ENCODE data around the gene GANAB.
"Not testable (repeated sequence)": the region's sequence is repeated elsewhere in the genome, so short reads cannot be mapped to it uniquely, and the experiment has no call there.

Gene GANAB

DNA sequence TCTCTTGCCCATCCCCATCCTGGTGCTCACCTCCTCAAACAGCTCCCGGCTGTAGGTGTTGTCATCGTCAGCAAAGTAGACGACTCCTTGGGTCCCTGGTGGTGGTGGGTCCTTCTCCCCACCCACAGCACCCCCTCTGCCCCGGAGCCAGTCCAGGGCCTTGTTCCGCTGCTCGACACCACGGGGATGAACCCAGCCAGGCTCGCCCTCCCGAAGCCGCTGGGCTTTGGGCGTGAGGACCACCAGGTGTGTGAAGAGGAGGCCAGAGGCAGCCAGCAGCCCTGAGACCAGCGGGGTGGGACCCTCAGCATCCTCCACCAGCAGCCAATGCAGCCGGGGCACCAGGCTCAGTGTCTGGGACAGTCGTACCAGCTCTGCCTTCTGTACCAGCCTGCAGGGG is 29.5 kb downstream of the GANAB start:
- H3K36me3 ChIP-seq (ENCODE audit: control insufficient read depth, insufficient read depth, low read length); H3K27ac ChIP-seq (ENCODE audit: low read depth, low read length); H3K9me3 ChIP-seq (ENCODE audit: control insufficient read depth, insufficient read depth, low read length); H3K9ac ChIP-seq (ENCODE audit: low read depth, low read length); H3K4me1 ChIP-seq (ENCODE audit: control insufficient read depth, insufficient read depth, low read length); H3K27me3 ChIP-seq (ENCODE audit: control insufficient read depth, insufficient read depth, low read length); H3K4me3 ChIP-seq (ENCODE audit: low read depth, low read length): not testable (repeated sequence)

DNA sequence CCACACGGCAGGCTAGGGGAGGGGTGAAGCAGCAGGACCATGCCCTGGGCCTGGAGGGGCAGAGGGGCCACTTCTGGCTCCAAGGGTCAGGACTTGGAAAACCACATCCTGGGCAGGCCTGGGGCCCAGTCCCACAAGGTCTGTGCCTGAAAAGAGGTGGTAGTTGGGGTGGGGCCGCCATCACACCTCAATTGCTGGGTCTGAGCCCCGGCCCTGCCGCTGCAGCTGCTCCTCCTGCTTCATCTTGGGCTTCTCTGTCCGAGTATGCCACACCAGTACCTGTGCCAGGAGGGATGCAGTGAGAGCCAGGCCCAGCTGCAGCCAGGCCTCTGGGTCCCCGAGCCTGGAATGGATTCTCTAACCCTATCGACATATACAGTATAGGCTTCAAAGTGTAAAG is 30.9 kb downstream of the GANAB start:
- H3K4me1 ChIP-seq (ENCODE audit: control insufficient read depth, insufficient read depth, low read length), result peaks cover 6% of the 10 kb centered on the region; the same call in 1 of the 2 replicates
- no peak overlapping the region for H3K9ac ChIP-seq (ENCODE audit: low read depth, low read length)
- H3K9me3 ChIP-seq (ENCODE audit: control insufficient read depth, insufficient read depth, low read length), result no peaks in the 10 kb centered on the region
- no peaks in the 10 kb centered on the region; the same call in 1 of the 2 replicates for H3K27me3 ChIP-seq (ENCODE audit: control insufficient read depth, insufficient read depth, low read length)
- H3K4me3 ChIP-seq (ENCODE audit: low read depth, low read length), result no peak overlapping the region
- no peak overlapping the region for H3K27ac ChIP-seq (ENCODE audit: low read depth, low read length)
- peaks cover 5% of the 10 kb centered on the region; the same call in 1 of the 2 replicates for H3K36me3 ChIP-seq (ENCODE audit: control insufficient read depth, insufficient read depth, low read length)

DNA sequence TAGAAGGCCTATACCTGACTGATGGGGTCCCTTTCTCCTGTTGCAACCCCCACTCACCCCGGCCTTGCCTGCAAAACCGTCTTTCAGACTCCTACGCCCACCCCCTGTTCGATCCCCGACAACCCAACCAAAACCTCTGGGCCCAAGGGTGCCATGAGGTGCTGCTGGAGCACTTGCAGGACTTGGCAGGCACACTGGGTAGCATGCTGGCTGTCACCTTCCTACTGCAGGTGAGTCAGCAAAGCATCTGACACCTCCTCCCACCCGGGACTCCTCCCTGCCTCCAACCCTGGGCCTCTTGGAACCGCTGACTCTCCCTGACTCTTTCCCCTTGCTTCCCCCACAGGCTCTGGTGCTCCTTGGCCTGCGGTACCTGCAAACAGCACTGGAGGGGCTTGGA is 32.1 kb downstream of the GANAB start:
- no peaks in the 10 kb centered on the region; the same call in 1 of the 2 replicates for H3K27me3 ChIP-seq (ENCODE audit: control insufficient read depth, insufficient read depth, low read length)
- H3K27ac ChIP-seq (ENCODE audit: low read depth, low read length), result no peak overlapping the region
- H3K4me1 ChIP-seq (ENCODE audit: control insufficient read depth, insufficient read depth, low read length), result peaks cover 6% of the 10 kb centered on the region; the same call in 1 of the 2 replicates
- no peak overlapping the region for H3K4me3 ChIP-seq (ENCODE audit: low read depth, low read length)
- no peak overlapping the region for H3K9ac ChIP-seq (ENCODE audit: low read depth, low read length)
- H3K9me3 ChIP-seq (ENCODE audit: control insufficient read depth, insufficient read depth, low read length), result no peaks in the 10 kb centered on the region
- H3K36me3 ChIP-seq (ENCODE audit: control insufficient read depth, insufficient read depth, low read length), result peaks cover 5% of the 10 kb centered on the region; the same call in 1 of the 2 replicates

DNA sequence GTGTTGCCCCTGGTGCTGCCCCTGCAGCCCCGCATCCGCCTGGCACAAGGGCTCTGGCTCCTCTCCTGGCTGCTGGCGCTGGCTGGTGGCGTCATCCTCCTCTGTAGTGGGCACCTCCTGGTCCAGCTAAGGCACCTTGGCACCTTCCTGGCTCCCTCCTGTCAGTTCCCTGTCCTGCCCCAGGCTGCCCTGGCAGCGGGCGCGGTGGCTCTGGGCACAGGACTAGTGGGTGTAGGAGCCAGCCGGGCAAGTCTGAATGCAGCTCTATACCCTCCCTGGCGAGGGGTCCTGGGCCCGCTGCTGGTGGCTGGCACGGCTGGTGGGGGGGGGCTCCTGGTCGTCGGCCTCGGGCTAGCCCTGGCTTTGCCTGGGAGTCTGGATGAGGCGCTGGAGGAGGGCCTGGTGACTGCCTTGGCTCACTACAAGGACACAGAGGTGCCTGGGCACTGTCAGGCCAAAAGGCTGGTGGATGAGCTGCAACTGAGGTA is 33.1 kb downstream of the GANAB start:
- H3K36me3 ChIP-seq (ENCODE audit: control insufficient read depth, insufficient read depth, low read length), result peaks cover 5% of the 10 kb centered on the region; the same call in 1 of the 2 replicates
- peak overlapping the region; percentile 72; the same call in 1 of the 2 replicates for H3K4me3 ChIP-seq (ENCODE audit: low read depth, low read length)
- no peak overlapping the region for H3K9ac ChIP-seq (ENCODE audit: low read depth, low read length)
- peak overlapping the region; percentile 27 for H3K27ac ChIP-seq (ENCODE audit: low read depth, low read length)
- peaks cover 6% of the 10 kb centered on the region; the same call in 1 of the 2 replicates for H3K4me1 ChIP-seq (ENCODE audit: control insufficient read depth, insufficient read depth, low read length)
- no peaks in the 10 kb centered on the region for H3K9me3 ChIP-seq (ENCODE audit: control insufficient read depth, insufficient read depth, low read length)
- no peaks in the 10 kb centered on the region; the same call in 1 of the 2 replicates for H3K27me3 ChIP-seq (ENCODE audit: control insufficient read depth, insufficient read depth, low read length)

DNA sequence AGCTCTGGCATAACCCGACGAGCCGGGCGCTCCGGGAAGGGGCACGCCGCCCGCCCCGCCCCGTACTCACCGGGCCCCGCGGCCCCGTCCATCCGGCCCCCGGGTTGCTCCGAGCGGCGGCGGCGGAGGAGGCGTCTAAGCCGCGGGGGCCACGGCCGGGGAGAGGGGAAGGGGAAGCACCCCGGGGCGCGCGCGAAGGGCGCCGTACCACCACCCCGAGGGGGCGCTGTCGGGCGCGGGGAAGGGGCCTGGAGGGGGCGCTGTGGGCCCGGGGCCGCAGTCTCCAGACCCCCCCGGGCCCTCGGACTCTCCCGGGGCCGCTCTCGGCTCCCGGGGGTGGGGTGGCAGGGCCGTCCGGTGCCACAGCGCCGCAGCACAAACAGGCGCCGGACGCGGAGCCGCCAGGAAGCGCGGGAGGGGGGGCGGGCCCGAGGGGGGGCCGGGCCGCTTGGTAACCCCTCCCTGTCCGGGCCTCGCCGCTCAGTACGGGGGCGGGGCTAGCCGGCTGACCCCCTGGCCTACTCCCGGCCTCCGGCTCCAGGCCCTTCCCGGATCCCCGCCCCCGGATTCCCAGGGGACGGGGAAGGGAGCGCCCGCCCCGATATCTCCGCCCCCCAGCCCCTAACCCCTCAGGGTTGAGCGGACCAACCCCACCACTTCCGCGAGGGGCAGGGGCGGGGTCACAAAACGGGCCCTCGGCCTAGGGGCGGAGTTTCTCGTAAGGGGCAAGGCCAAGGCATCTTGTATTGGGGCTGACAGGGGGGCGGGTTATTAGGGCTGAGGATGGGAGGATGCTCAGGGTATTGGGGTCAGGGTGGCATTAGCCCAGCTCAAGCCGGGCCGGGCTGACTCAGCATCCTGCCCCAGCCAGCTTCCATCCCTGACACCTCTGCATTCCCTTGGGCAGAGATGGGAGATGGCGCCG is 33.8 kb downstream of the GANAB start, which contains the start of the genes EML3 and ROM1:
EML3 (minus strand) TSS at position 410 of the 925 bp plus-strand sequence; CDS start at position 92, 318 bp downstream.
ROM1 (plus strand) TSS at position 892 of the 925 bp plus-strand sequence; CDS start at position 917, 25 bp downstream.
- H3K27ac ChIP-seq (ENCODE audit: low read depth, low read length), result peak within 1 kb of the TSS; percentile 27
- no peak within 1 kb of the TSS for H3K9ac ChIP-seq (ENCODE audit: low read depth, low read length)
- H3K9me3 ChIP-seq (ENCODE audit: control insufficient read depth, insufficient read depth, low read length), result no peaks in the 10 kb centered on the region
- peaks cover 5% of the 10 kb centered on the region; the same call in 1 of the 2 replicates for H3K36me3 ChIP-seq (ENCODE audit: control insufficient read depth, insufficient read depth, low read length)
- H3K4me3 ChIP-seq (ENCODE audit: low read depth, low read length), result peak within 1 kb of the TSS; percentile 72
- no peaks in the 10 kb centered on the region; the same call in 1 of the 2 replicates for H3K27me3 ChIP-seq (ENCODE audit: control insufficient read depth, insufficient read depth, low read length)
- peaks cover 6% of the 10 kb centered on the region; the same call in 1 of the 2 replicates for H3K4me1 ChIP-seq (ENCODE audit: control insufficient read depth, insufficient read depth, low read length)

DNA sequence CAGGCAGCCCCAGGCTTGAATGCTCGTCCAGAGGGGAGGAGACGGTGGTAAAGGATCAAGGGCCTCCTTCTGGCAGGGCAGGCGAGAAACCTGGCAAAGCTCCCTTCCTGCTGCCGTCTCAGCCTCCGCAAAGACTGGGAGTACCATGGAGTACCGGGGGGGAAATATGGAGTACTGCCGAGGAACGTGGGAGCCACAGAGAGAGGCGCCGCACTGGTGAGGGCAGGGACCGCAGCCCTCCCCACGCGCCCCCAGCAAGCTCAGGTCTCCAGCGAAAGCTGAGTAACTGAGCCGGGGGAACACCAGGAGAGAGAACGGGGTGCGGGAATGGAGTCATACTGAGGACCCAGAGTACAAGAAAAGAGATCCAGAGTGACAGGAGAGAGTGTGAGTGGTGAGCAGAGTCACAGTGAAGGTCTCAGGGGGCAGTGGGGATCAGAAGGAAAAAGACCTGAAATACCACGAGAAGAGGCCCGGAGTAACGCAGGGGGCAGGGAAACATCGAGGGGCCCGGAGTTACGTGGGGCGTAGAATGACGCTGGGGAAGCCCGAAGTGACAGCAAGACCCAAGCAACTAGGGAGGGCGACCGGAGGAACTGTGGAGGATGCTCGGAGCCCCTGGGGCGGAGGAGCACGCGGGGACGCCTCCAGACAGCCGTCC is 34.6 kb downstream of the GANAB start:
- Histone ChIP-seq H3K9ac (ENCODE audit: low read depth, low read length) (no peak overlapping the region), H3K4me1 (ENCODE audit: control insufficient read depth, insufficient read depth, low read length) (peaks cover 10% of the 10 kb centered on the region; the same call in 1 of the 2 replicates), H3K36me3 (ENCODE audit: control insufficient read depth, insufficient read depth, low read length) (no peaks in the 10 kb centered on the region), H3K27ac (ENCODE audit: low read depth, low read length) (peak overlapping the region; percentile 27), H3K27me3 (ENCODE audit: control insufficient read depth, insufficient read depth, low read length) (no peaks in the 10 kb centered on the region; the same call in 1 of the 2 replicates), H3K9me3 (ENCODE audit: control insufficient read depth, insufficient read depth, low read length) (no peaks in the 10 kb centered on the region), H3K4me3 (ENCODE audit: low read depth, low read length) (peak overlapping the region; percentile 72)

DNA sequence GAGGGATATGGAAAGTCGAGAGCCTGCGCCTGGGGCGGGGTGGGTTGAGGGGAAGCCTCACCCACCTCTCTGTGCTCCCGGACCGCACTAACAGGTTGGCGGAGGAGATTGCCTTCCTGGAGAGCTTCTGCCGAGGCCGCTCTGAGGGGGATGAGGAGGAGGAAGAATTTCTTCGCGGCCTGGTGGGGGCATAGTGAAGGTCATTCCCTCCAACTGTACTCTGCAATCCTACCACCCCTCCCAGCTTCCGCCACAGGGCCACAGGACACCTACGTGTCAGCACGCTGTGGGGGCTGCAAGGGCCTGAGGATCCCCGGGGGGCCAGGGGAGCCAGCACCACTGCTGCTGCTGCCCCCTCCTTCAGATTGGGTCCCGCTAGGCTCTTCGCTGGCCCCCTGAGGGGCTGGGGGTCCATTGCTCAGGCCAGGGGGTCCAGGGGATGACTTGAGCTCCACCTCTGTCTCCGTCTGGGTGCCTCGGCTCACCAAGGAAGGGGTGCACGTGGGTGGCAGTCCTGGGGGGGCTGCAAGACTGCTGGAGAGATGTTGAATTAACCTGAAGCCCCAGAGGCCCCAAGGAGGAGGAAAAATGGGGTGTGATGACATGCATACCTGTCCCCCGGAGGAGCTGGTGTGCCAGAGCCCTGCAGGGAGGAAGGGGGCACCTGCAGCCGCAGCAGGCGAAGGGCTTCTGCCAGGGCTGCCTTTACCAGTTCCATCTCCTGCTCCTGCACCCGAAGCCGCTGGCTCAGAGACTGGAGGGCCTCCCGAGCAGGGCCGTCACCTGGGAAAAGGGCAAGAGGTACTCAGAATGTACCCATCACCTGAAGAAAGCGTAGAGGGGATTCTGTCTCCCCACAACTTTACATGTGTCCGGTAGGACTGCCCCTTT is 35.4 kb downstream of the GANAB start:
- Histone ChIP-seq H3K4me3 (ENCODE audit: low read depth, low read length) (peak overlapping the region; percentile 72), H3K27me3 (ENCODE audit: control insufficient read depth, insufficient read depth, low read length) (no peaks in the 10 kb centered on the region; the same call in 1 of the 2 replicates), H3K9me3 (ENCODE audit: control insufficient read depth, insufficient read depth, low read length) (no peaks in the 10 kb centered on the region), H3K27ac (ENCODE audit: low read depth, low read length) (no peak overlapping the region), H3K9ac (ENCODE audit: low read depth, low read length) (no peak overlapping the region), H3K36me3 (ENCODE audit: control insufficient read depth, insufficient read depth, low read length) (no peaks in the 10 kb centered on the region), H3K4me1 (ENCODE audit: control insufficient read depth, insufficient read depth, low read length) (peaks cover 10% of the 10 kb centered on the region; the same call in 1 of the 2 replicates)

DNA sequence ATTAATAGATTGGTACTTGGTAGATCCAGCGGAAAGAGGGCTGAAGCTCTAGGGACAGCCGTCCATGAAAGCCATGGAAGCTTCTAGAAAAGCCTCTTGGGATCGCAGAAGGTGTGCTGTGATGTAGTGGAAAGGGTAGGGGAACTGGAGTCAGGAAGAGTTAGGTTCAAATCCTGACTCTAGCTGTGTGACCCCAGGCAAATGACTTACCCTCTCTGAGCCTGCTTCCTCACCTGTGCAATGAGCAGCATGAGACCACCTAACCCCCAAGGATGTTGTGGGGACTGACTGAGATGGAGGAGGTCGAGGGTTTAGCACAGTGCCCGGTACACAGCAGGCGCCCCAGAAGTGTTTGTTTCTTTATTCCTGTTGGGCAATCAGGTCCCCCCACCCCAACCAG is 36.0 kb downstream of the GANAB start:
- Histone ChIP-seq H3K4me3 (ENCODE audit: low read depth, low read length) (no peak overlapping the region), H3K27me3 (ENCODE audit: control insufficient read depth, insufficient read depth, low read length) (no peaks in the 10 kb centered on the region; the same call in 1 of the 2 replicates), H3K4me1 (ENCODE audit: control insufficient read depth, insufficient read depth, low read length) (peaks cover 10% of the 10 kb centered on the region; the same call in 1 of the 2 replicates), H3K36me3 (ENCODE audit: control insufficient read depth, insufficient read depth, low read length) (no peaks in the 10 kb centered on the region), H3K27ac (ENCODE audit: low read depth, low read length) (no peak overlapping the region), H3K9ac (ENCODE audit: low read depth, low read length) (no peak overlapping the region), H3K9me3 (ENCODE audit: control insufficient read depth, insufficient read depth, low read length) (no peaks in the 10 kb centered on the region)

DNA sequence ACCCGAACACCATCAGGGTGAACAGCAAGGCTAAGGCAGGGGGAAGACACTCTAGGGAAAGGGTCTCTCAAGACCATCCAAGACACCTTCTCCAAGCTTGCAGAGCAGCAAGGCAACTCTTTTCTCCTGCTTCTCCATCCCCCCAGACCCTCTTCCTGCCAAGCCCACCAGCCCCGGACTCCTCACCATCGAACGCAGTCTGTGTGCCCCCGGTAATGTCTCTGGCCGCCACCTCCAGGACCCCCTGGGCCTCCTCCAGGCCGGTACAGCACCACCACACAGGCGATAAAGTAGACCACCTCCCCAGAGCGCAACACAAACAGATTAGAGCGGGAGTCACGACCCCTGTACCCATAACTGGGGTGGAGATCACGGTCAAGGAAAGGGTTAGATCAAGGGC is 37.6 kb downstream of the GANAB start:
- Histone ChIP-seq H3K9me3 (ENCODE audit: control insufficient read depth, insufficient read depth, low read length) (no peaks in the 10 kb centered on the region), H3K4me3 (ENCODE audit: low read depth, low read length) (no peak overlapping the region), H3K27ac (ENCODE audit: low read depth, low read length) (no peak overlapping the region), H3K27me3 (ENCODE audit: control insufficient read depth, insufficient read depth, low read length) (peaks cover 4% of the 10 kb centered on the region), H3K4me1 (ENCODE audit: control insufficient read depth, insufficient read depth, low read length) (peaks cover 10% of the 10 kb centered on the region; the same call in 1 of the 2 replicates), H3K36me3 (ENCODE audit: control insufficient read depth, insufficient read depth, low read length) (no peaks in the 10 kb centered on the region), H3K9ac (ENCODE audit: low read depth, low read length) (no peak overlapping the region)

DNA sequence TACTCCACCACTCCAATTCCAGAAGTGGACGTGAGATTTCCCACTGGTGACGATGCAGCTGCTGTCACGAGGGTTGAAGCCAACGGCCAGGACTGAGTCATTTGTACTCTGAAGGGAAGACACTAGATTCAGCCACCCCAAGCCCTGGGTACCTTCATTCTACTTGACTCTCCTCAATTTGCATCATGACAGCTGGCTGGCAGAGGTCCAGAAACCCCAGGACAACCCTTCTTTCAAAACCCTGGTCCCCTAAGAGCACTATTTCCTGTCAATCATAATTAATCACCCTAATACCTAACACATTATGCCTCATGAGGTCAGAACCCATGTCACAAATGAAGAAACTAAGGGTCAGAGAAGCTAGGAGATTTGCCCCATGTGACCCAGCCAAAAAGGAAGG is 38.7 kb downstream of the GANAB start:
- H3K27ac ChIP-seq (ENCODE audit: low read depth, low read length), result no peak overlapping the region
- no peak overlapping the region for H3K9ac ChIP-seq (ENCODE audit: low read depth, low read length)
- no peaks in the 10 kb centered on the region for H3K36me3 ChIP-seq (ENCODE audit: control insufficient read depth, insufficient read depth, low read length)
- H3K9me3 ChIP-seq (ENCODE audit: control insufficient read depth, insufficient read depth, low read length), result no peaks in the 10 kb centered on the region
- peaks cover 14% of the 10 kb centered on the region for H3K4me1 ChIP-seq (ENCODE audit: control insufficient read depth, insufficient read depth, low read length)
- no peak overlapping the region for H3K4me3 ChIP-seq (ENCODE audit: low read depth, low read length)
- peaks cover 15% of the 10 kb centered on the region for H3K27me3 ChIP-seq (ENCODE audit: control insufficient read depth, insufficient read depth, low read length)
